Epithelial cell of umbilical artery (primary cell): ENCODE data around the gene ARSA. TPM values are rescaled to one million over a fixed set of nuclear protein-coding genes. Genes with fewer than 3 reads are reported as not detected.

Experiments used
- total RNA-seq: library from RNA; depleted of rRNA; stranded (reverse); fragments of >200 nt; gene quantifications from 2 replicates; pipeline ENCODE4 v1.2.3, GENCODE V29; 2014

The ARSA gene
- total RNA-seq: 10.2 and 10.7 TPM in 2 replicates

DNA sequence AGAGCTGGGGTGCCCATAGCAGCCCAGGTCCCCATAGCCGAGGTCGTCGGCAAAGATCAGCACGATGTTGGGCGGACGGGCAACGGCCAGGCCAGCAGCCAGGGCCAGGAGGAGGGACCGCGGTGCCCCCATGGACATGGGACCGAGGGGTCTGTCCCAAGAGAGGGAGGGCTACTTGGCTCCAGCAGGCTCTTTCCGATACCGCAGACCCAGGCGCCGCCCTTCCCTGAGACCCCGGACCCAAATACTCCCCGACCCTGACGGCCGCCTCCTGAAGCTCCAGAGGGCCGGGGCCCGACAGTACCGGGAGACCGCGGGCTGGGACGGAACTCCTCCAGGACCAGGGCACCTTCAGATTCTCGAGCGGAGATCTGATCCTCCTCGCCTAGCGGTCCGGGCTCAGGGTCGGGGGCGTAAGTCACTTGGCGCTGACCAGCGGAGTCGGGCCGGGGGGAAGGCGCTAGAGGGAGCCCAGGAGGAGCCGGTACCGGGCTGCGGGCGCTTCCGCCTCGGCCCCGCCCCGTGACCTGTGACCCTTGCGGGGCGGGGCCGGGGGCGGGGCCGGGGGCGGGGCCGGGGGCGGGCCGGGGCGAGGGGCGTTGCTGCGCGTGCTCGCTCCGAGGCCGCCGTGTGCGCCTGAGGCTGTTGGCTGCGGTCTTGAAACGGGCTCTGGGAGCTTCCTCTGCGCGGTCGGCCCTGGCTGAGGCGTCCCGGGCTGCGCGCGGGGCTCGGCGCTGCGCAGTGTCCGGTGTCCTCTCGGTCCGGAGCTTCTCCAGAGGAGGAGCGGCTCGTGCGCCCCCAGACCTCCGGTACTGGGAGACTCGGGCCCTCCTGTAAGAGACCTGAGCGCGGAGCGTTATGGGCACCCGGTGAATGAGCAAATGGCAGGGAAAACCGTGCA, at the start of gene ARSA:
Gene ARSA (minus strand): TSS at position 511 of the 901 bp plus-strand sequence. CDS start 373 bp downstream, at position 138.

DNA sequence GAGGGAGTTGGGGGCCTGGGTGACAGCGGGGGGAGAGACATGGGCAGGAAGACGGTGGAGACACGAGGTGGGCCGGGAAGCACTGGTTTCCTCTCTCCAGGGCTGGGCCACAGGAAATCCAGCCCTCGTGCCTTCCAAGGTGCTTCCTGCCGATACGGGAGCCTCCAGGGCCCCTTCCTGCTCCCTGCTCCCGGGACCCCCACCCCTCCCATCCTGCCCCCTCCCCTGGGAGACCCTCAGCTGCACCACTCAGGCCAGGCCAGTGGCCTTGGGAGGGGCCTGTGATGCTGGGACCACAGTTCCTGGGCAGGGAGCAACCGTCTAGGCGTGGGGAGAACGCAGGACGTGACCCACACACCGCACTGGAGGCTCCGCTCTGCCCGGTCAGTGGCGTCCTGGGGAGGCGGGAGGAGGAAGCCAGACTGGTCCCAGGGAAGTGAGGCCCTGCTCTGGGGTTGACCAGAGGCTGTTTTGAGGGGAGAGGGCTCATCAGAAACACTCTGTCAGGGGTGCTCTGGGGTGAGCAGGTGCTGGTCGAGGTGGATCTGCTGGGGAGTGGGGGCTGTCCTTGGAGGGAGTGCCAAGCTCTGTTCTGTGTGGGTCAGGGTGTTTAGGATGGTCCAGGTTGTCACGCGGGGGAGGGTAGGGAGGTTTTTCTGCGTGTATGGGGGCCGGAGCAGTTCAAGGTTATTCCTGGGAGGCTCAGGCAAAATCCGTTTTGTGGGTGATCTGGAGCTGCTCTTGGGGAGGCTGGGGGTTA, 44.7 kb upstream of the ARSA start, which contains the start of gene SHANK3:
Gene SHANK3 (plus strand): TSS at position 353 of the 760 bp plus-strand sequence.

DNA sequence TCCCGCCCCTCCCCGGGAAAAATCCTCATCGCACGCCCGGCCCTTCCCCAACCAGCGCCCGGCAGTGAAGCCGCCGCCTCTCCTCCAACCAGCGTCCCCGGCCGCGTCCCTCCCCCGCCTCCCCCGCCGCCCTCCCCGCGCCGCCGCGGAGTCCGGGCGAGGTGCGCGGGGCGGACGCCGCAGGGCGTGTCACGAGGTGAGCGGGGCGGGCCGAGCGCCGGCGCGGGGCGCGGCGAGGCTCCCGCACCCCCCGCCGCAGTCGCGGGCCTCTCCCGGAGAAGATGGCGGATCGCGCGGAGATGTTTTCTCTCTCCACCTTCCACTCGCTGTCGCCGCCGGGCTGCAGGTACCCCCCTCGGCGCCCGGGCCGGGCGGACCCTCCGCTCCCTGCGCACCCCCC, 27.4 kb downstream of the ARSA start, which contains the start of gene MAPK8IP2:
Gene MAPK8IP2 (plus strand): TSS at position 256 of the 400 bp plus-strand sequence. CDS start 26 bp downstream, at position 282.

DNA sequence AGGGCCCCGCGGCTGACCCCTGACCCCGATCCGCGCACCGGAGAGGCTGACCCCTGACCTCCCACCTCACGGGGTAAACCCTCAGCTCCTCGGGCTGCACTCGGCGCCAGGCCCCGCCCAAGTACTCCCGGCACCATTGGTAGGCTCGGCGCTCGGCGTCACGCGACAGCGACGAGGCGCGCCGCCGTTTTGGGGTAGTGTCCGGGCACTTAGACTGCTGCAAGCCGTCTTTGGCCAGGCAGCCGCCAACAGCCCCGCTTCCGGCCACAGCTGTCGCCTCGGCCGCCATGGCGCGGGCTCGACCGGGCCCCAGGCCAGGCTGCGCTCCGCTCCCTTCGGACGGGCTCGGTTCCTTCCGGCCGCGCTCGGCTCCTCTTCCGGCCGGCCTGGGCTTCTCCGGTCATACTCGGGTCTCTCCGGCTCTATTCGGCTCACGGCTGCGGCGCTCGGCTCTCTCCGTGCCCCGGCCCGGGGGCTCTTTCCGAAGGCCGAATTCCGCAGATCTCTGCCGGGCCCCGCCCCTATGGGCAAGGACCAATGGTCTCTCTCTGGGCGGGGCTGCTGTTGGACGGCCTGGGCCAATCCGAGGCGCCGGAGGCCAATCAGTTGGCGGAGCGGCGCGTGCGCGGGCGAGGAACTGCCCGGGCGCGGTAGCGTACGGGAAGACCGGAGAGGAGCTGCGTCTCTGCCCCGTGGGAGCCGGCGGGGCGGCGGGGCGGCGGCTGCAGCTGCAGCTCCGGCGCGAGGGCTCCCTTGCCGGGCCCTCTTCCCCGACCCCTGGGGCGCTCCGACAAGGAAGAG, 45.3 kb downstream of the ARSA start, which contains the start of gene CHKB:
Gene CHKB (minus strand): TSS at position 357 of the 801 bp plus-strand sequence. CDS start 68 bp downstream, at position 289.

DNA sequence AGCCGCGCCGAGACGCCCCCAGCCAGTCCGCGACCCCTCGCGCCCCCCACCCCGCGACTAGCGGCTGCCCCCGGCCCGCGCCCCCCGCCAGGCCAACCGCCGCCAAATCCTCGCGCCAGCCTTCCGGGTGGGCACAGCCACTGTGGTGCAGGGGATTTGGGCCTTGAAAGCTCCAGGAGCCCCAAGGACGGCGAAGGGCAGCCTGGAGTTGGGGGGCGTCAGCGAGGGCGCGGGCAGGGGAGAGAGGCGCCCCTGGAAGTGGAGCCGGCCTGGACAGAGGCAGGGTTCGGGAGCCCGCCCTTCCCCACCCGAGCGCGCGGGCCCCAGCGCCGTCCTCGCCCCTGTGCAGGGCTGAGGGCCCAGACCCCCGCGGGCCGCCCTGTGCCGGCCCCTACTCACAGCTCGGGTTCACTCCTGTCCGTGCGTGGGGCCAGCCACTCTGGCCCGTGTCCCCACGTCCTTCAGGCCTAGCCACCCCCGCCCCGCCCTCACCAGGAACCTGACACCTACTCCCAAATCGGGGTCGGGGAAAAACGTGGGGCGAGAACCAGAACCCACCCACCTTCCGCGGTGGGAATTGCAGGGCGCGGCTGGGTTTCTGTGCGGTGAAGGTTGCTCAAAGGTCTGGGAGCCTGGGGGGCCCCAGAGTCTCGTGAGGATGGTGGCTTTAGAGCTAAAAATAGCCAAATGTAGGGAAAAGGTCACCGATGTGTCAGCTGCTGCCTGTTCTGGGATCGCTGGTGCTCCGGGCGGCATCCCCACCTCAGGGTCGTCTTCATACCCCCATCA, 49.8 kb downstream of the ARSA start, which contains the start of gene CPT1B:
Gene CPT1B (minus strand): TSS at position 441 of the 789 bp plus-strand sequence. CDS start 512 bp downstream, outside the sequence.

Other genes with a start within 250 kb of the ARSA start
- 40.4 and 40.6 TPM in 2 replicates for gene SBF1, start 153.1 kb downstream of the ARSA start, total RNA-seq
- gene ADM2, start 146.6 kb downstream of the ARSA start, total RNA-seq: 0.46 and 0.97 TPM in 2 replicates
- not detected in 2 replicates for gene MIOX, start 141.3 kb downstream of the ARSA start, total RNA-seq
- gene LMF2, start 120.5 kb downstream of the ARSA start, total RNA-seq: 21.8 and 22.2 TPM in 2 replicates
- 27.6 and 43.0 TPM in 2 replicates for gene NCAPH2, start 119.9 kb downstream of the ARSA start, total RNA-seq
- gene SCO2, start 102.6 kb downstream of the ARSA start, total RNA-seq: 2.9 and 4.9 TPM in 2 replicates
- 8.1 and 25.5 TPM in 2 replicates for gene TYMP, start 98.1 kb downstream of the ARSA start, total RNA-seq
- gene KLHDC7B, start 82.3 kb downstream of the ARSA start, total RNA-seq: under 0.01 and 0.30 TPM in 2 replicates
- not detected in 2 replicates for gene SYCE3, start 65.2 kb downstream of the ARSA start, total RNA-seq
- 0.65 and 2.6 TPM in 2 replicates for gene CPT1B, start 49.7 kb downstream of the ARSA start, total RNA-seq
- gene CHKB, start 45.3 kb downstream of the ARSA start, total RNA-seq: 27.1 and 32.8 TPM in 2 replicates
- gene MAPK8IP2, start 27.4 kb downstream of the ARSA start, total RNA-seq: 0.15 TPM in 1 of 2 replicates, not detected in the other
- 11.4 and 11.7 TPM in 2 replicates for gene SHANK3, start 44.7 kb upstream of the ARSA start, total RNA-seq
- gene ACR, start 110.1 kb upstream of the ARSA start, total RNA-seq: not detected in 2 replicates
- 2.6 and 4.1 TPM in 2 replicates for gene RABL2B, start 155.5 kb upstream of the ARSA start, total RNA-seq